Suprapubic skin (tissue), 3 donors: ENCODE data around the gene SRSF8.

Experiments used
- CTCF ChIP-seq, 2 donors: fragments of 200-600 bp in 1 of 2; fragments of 450-650 bp in 1 of 2; sonication (generic) in 1 of 2; IDR thresholded peaks; one replicate each; pipeline ENCODE4 v1.5.1; 2016 to 2019; ENCODE audit warnings: antibody characterized with exemption in 2 of 2, mild to moderate bottlenecking in 1 of 2, moderate library complexity in 1 of 2
- EP300 ChIP-seq: sonication (generic); formaldehyde crosslinking; IDR thresholded peaks from one replicate; pipeline ENCODE4 v1.6.1; 2017; ENCODE audit warnings: antibody characterized with exemption

- TF ChIP-seq CTCF (IDR thresholded peaks at IDR 0.05) (no peak), EP300 (no peak)
Measured at GRCh38 chr11:95081010-95081409, 14.3 kb downstream of the SRSF8 start.
